H1 (cell line): ENCODE data around the gene CORIN. TPM values are rescaled to one million over a fixed set of nuclear protein-coding genes. Genes with fewer than 3 reads are reported as not detected.

Experiments used
- CTCF ChIA-PET: fragments of 300-600 bp; sonication (Branson Sonifier 250); formaldehyde crosslinking; loops from one replicate; lab custom pipeline; 2021; ENCODE audit not compliant: partially characterized antibody; lab: Charles Lee
- POLR2A ChIA-PET: fragments of 300-600 bp; sonication (Branson Sonifier 250); formaldehyde crosslinking; loops from one replicate; lab custom pipeline; 2021; ENCODE audit warnings: inconsistent platforms; ENCODE audit not compliant: partially characterized antibody; lab: Charles Lee
- DNase-seq, 2 experiments: peaks; one replicate each; pipeline versions ENCODE4 v3.0.0 to v3.0.0-alpha.2; 2010 to 2022; ENCODE audit warnings: low spot score in 2 of 2, low read depth in 1 of 2, mixed read lengths in 1 of 2
- FAIRE-seq: peaks from 2 replicates; lab custom pipeline; 2011; peaks lifted over from hg19 to GRCh38; lab: Jason Lieb, UNC
- H2AFZ ChIP-seq: 2 replicates; pipeline ENCODE4 v1.8.1; 2012; ENCODE audit warnings: low read length, inconsistent platforms
- H2AK5ac ChIP-seq: 2 replicates; pipeline ENCODE4 v1.6.1; 2013; ENCODE audit warnings: low read depth, low read length
- H2BK120ac ChIP-seq: replicated peaks from 2 replicates; pipeline ENCODE3; 2013; ENCODE audit warnings: low read depth, low read length, inconsistent platforms
- H2BK12ac ChIP-seq: 2 replicates; pipeline ENCODE4 v1.6.1; 2013; ENCODE audit warnings: low read depth, low read length
- H2BK15ac ChIP-seq: 2 replicates; pipeline ENCODE4 v1.6.1; 2013; ENCODE audit warnings: low read length
- H2BK20ac ChIP-seq: 2 replicates; pipeline ENCODE4 v1.6.1; 2013; ENCODE audit warnings: low read length
- H2BK5ac ChIP-seq: 2 replicates; pipeline ENCODE4 v1.6.1; 2013; ENCODE audit warnings: low read depth, low read length
- H3K14ac ChIP-seq: 2 replicates; pipeline ENCODE4 v1.6.1; 2013; ENCODE audit warnings: inconsistent platforms; ENCODE audit not compliant: insufficient read length
- H3K18ac ChIP-seq: 2 replicates; pipeline ENCODE4 v1.6.1; 2013; ENCODE audit warnings: low read length; ENCODE audit errors: extremely low read depth
- H3K23ac ChIP-seq: 2 replicates; pipeline ENCODE4 v1.6.1; 2013; ENCODE audit warnings: inconsistent platforms; ENCODE audit not compliant: insufficient read length
- H3K23me2 ChIP-seq: 2 replicates; pipeline ENCODE4 v1.6.1; 2013; ENCODE audit warnings: low read depth, low read length
- H3K27ac ChIP-seq: 2 replicates; pipeline ENCODE4 v1.6.1; 2011; ENCODE audit warnings: low read depth, low read length, inconsistent platforms
- H3K27me3 ChIP-seq, 4 experiments: replicated peaks in 1 of 4; 1 replicate in 1 of 4; 2 replicates in 3 of 4; pipeline versions ENCODE4 v1.6.1 to v1.8.1; 2011 to 2013; ENCODE audit warnings: low read length in 3 of 4, mild to moderate bottlenecking in 3 of 4, inconsistent platforms in 2 of 4, mixed read lengths in 2 of 4, moderate library complexity in 1 of 4; ENCODE audit not compliant: control insufficient read depth in 3 of 4, insufficient read depth in 3 of 4; ENCODE audit errors: extremely low read depth in 1 of 4
- H3K36me3 ChIP-seq, 4 experiments: 2 replicates each; pipeline versions ENCODE4 v1.6.1 to v1.8.1; 2011 to 2013; ENCODE audit warnings: mild to moderate bottlenecking in 4 of 4, low read length in 3 of 4, moderate library complexity in 2 of 4, control low read depth in 1 of 4, inconsistent platforms in 1 of 4; ENCODE audit not compliant: insufficient read depth in 4 of 4, control insufficient read depth in 2 of 4
- H3K4ac ChIP-seq: replicated peaks from 2 replicates; pipeline ENCODE3; 2013; ENCODE audit warnings: low read length, low read depth, mixed read lengths, inconsistent platforms; ENCODE audit not compliant: insufficient read length
- H3K4me1 ChIP-seq, 4 experiments: replicated peaks in 1 of 4; 1 replicate in 1 of 4; 2 replicates in 3 of 4; pipeline versions ENCODE4 v1.6.1 to v1.8.1; 2011 to 2013; ENCODE audit warnings: low read length in 3 of 4, inconsistent platforms in 2 of 4, mixed read lengths in 1 of 4; ENCODE audit not compliant: insufficient read depth in 4 of 4, control insufficient read depth in 3 of 4
- H3K4me2 ChIP-seq, 2 experiments: 2 replicates each; pipeline versions ENCODE4 v1.6.1 to v1.8.1; 2011 to 2013; ENCODE audit warnings: low read depth in 2 of 2, low read length in 2 of 2, control low read depth in 1 of 2, inconsistent platforms in 1 of 2, mild to moderate bottlenecking in 1 of 2; ENCODE audit not compliant: insufficient read depth in 1 of 2
- H3K4me3 ChIP-seq, 4 experiments: fragments of 200-600, 300-600 bp in 1 of 4; sonication (generic), shearing (Covaris generic), sonication (Bioruptor Twin) in 1 of 4; 2 replicates each; pipeline versions ENCODE4 v1.5.1 to v1.8.1; 2011 to 2016; ENCODE audit warnings: low read length in 4 of 4, low read depth in 3 of 4, control low read depth in 2 of 4, inconsistent platforms in 2 of 4, mild to moderate bottlenecking in 2 of 4, mixed read lengths in 1 of 4, moderate library complexity in 1 of 4; ENCODE audit not compliant: insufficient read depth in 2 of 4; ENCODE audit errors: extremely low read depth in 1 of 4
- H3K56ac ChIP-seq: replicated peaks from 2 replicates; pipeline ENCODE3; 2013; ENCODE audit warnings: low read depth, mild to moderate bottlenecking, mixed read lengths, low read length, inconsistent platforms; ENCODE audit not compliant: insufficient read length
- H3K79me1 ChIP-seq: 2 replicates; pipeline ENCODE4 v1.6.1; 2013; ENCODE audit warnings: low read depth, low read length, control low read depth
- H3K79me2 ChIP-seq, 2 experiments: 2 replicates each; pipeline versions ENCODE4 v1.6.1 to v1.8.1; 2012 to 2013; ENCODE audit warnings: low read length in 2 of 2, mild to moderate bottlenecking in 2 of 2, inconsistent platforms in 1 of 2; ENCODE audit not compliant: insufficient read depth in 2 of 2, control insufficient read depth in 1 of 2
- H3K9ac ChIP-seq, 4 experiments: replicated peaks in 1 of 4; 1 replicate in 1 of 4; 2 replicates in 3 of 4; pipeline versions ENCODE4 v1.6.1 to v1.8.1; 2011 to 2013; ENCODE audit warnings: low read depth in 3 of 4, low read length in 3 of 4, control low read depth in 2 of 4, mild to moderate bottlenecking in 2 of 4, moderate library complexity in 2 of 4, inconsistent platforms in 1 of 4; ENCODE audit errors: extremely low read depth in 1 of 4
- H3K9me3 ChIP-seq, 2 experiments: 2 replicates each; pipeline versions ENCODE4 v1.6.1 to v1.8.1; 2012 to 2013; ENCODE audit warnings: mild to moderate bottlenecking in 2 of 2, moderate library complexity in 2 of 2, control low read depth in 1 of 2, inconsistent platforms in 1 of 2, low read depth in 1 of 2, low read length in 1 of 2, mixed read lengths in 1 of 2; ENCODE audit not compliant: insufficient read depth in 2 of 2
- H4K20me1 ChIP-seq, 2 experiments: replicated peaks in 1 of 2; 2 replicates each; pipeline versions ENCODE3 to v1.8.1; 2011 to 2013; ENCODE audit warnings: inconsistent platforms in 2 of 2, low read length in 2 of 2, mild to moderate bottlenecking in 1 of 2; ENCODE audit not compliant: insufficient read depth in 2 of 2, control insufficient read depth in 1 of 2
- H4K5ac ChIP-seq: 2 replicates; pipeline ENCODE4 v1.6.1; 2013; ENCODE audit warnings: low read length, low read depth, mixed read lengths, inconsistent platforms; ENCODE audit not compliant: insufficient read length
- H4K8ac ChIP-seq: 2 replicates; pipeline ENCODE4 v1.8.0; 2013; ENCODE audit warnings: mild to moderate bottlenecking, moderate library complexity, low read length, inconsistent platforms; ENCODE audit not compliant: insufficient read depth; ENCODE audit errors: extremely low read depth
- H4K91ac ChIP-seq: replicated peaks from 2 replicates; pipeline ENCODE3; 2013; ENCODE audit warnings: low read length, mixed read lengths, inconsistent platforms; ENCODE audit not compliant: insufficient read length
- BCL11A ChIP-seq, 2 experiments: IDR thresholded peaks; one replicate each; pipeline ENCODE4 v1.6.1; 2011; ENCODE audit warnings: low read depth in 2 of 2, low read length in 2 of 2, mild to moderate bottlenecking in 2 of 2
- EGR1 ChIP-seq: IDR thresholded peaks from 2 replicates; pipeline ENCODE4 v1.6.1; 2011; ENCODE audit warnings: low read depth, low read length, borderline replicate concordance
- HDAC6 ChIP-seq: IDR thresholded peaks from one replicate; pipeline ENCODE4 v1.7.1; 2012; ENCODE audit warnings: low read depth, mild to moderate bottlenecking, inconsistent platforms, low read length, moderate library complexity
- KDM1A ChIP-seq: fragments of 200-600, 300-600 bp; sonication (generic); IDR thresholded peaks from 2 replicates; pipeline ENCODE4 v1.7.1; 2016; ENCODE audit warnings: mild to moderate bottlenecking, low read length, borderline replicate concordance
- KDM4A ChIP-seq: IDR thresholded peaks from one replicate; pipeline ENCODE4 v1.7.1; 2012; ENCODE audit warnings: low read depth, mild to moderate bottlenecking, moderate library complexity, low read length, inconsistent platforms; ENCODE audit not compliant: severe bottlenecking
- MAFK ChIP-seq: IDR thresholded peaks from 2 replicates; pipeline ENCODE4 v1.6.1; 2012; ENCODE audit warnings: low read depth, mild to moderate bottlenecking, improper control_type of control experiment, low read length
- POLR2AphosphoS5 ChIP-seq: IDR thresholded peaks from 2 replicates; pipeline ENCODE4 v1.6.1; 2011; ENCODE audit warnings: low read depth, low read length
- POU5F1 ChIP-seq: IDR thresholded peaks from 2 replicates; pipeline ENCODE4 v1.6.1; 2011; ENCODE audit warnings: low read depth, mild to moderate bottlenecking, low read length, moderate library complexity
- RNF2 ChIP-seq: fragments of 200-900, 300-1000 bp; sonication (generic); IDR thresholded peaks from 2 replicates; pipeline ENCODE4 v1.7.1; 2016; ENCODE audit warnings: borderline replicate concordance, low read depth, mild to moderate bottlenecking, antibody characterized with exemption, low read length; ENCODE audit not compliant: poor library complexity, severe bottlenecking; ENCODE audit errors: missing control alignments
- SIRT6 ChIP-seq: IDR thresholded peaks from one replicate; pipeline ENCODE4 v1.7.1; 2012; ENCODE audit warnings: low read length, inconsistent platforms
- SP2 ChIP-seq: IDR thresholded peaks from 2 replicates; pipeline ENCODE4 v1.6.1; 2012; ENCODE audit warnings: mild to moderate bottlenecking, low read length, inconsistent platforms
- TAF1 ChIP-seq: IDR thresholded peaks from 2 replicates; pipeline ENCODE4 v1.6.1; 2011; ENCODE audit warnings: mild to moderate bottlenecking, low read depth, low read length
- TAF7 ChIP-seq: optimal IDR thresholded peaks from 2 replicates; pipeline ENCODE3; 2011; ENCODE audit warnings: low read depth, mild to moderate bottlenecking, inconsistent platforms, low read length, moderate library complexity, borderline replicate concordance
- WGBS, 2 experiments: shearing (Covaris generic) in 1 of 2; methylation state at CpG; one replicate each; pipeline versions ENCODE4 v1.1.6 to v1.1.7; 2013 to 2015; ENCODE audit warnings: low lambda C conversion rate in 2 of 2, mixed read lengths in 2 of 2, inconsistent platforms in 1 of 2, low coverage in 1 of 2, missing lambda C conversion rate in 1 of 2; ENCODE audit not compliant: insufficient replicate concordance in 2 of 2, insufficient coverage in 1 of 2, insufficient read length in 1 of 2; ENCODE audit errors: extremely low coverage in 1 of 2, missing lambda C conversion rate in 1 of 2; 5-methylcytosine and 5-hydroxymethylcytosine counted together
- polyA plus RNA-seq, 7 experiments: library from polyadenylated mRNA; depleted of rRNA in 3 of 7; stranded (reverse) in 5 of 7; unstranded in 2 of 7; fragments of >200 nt in 5 of 7; fragments of 200-250 nt in 2 of 7; gene quantifications; 1 replicate in 5 of 7; 2 replicates in 1 of 7; 4 replicates in 1 of 7; pipeline versions ENCODE4 v1.2.1 to v1.2.3, GENCODE V29; 2011 to 2013; ENCODE audit warnings: missing spikeins in 2 of 7, mixed read lengths in 2 of 7
- total RNA-seq: library from RNA; stranded (reverse); fragmentation: NEBNext Ultra II Directional; extraction: Animal tissue kit (Norgen Biotek cat#: 25700); gene quantifications from 2 replicates; pipeline ENCODE4 v1.2.1, GENCODE V29; 2021
- TF ChIP-seq, protein P1 (sequence below): IDR thresholded peaks from 2 replicates; pipeline ENCODE4 v1.6.1; 2012; ENCODE audit warnings: inconsistent platforms

CORIN gene
- total and polyA plus RNA-seq, 2 of the 8 experiments (the other 6 are each of a cell fraction or from before 2014, with no cell fraction given): 0.09 to 0.32 TPM

DNA sequence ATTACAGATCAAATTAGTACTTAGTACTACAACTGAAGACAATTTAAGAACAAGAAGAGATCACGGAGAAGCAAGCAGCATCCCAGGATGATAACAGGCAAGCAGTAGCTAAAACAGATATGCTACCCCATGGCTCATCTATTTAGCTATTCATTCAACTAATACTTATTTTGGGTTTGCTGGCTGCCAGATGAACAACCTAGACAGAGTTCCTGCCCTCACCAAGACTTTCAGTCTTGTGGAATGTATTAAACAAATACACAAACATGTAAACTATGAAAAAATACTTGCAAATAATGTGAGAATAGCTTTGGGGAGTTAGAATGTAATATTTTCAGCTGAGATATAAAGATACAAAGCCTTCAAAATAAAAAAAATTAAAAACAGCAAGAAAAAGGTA is 2.4 kb upstream of the CORIN start:
- Histone ChIP-seq H3K4ac (no peak overlapping the region), H3K79me2 (no peaks in the 10 kb centered on the region), H3K18ac (no peak overlapping the region), H3K56ac (no peak overlapping the region), H3K27ac (no peak overlapping the region), H3K79me1 (no peaks in the 10 kb centered on the region), H2BK120ac (no peak overlapping the region), H3K9ac (no peak overlapping the region), H3K4me1 (peaks cover 0 to 7% (median 0%) of the 10 kb centered on the region in 4 experiments; a peak in 4 of 7 replicates), H3K23me2 (peaks cover 15% of the 10 kb centered on the region), H2AFZ (no peak overlapping the region), H3K14ac (no peak overlapping the region), H4K8ac (no peak overlapping the region), H4K91ac (no peak overlapping the region), H3K23ac (no peak overlapping the region), H2BK5ac (no peak overlapping the region), H3K4me3 (no peak overlapping the region), H3K9me3 (no peaks in the 10 kb centered on the region), H2BK15ac (no peak overlapping the region), H2BK20ac (no peak overlapping the region), H3K36me3 (peaks cover 0 to 4% (median under 1%) of the 10 kb centered on the region in 4 experiments; a peak in 3 of 8 replicates), H2AK5ac (no peak overlapping the region), H2BK12ac (no peak overlapping the region), H4K20me1 (peaks cover 2 to 11% of the 10 kb centered on the region in 2 experiments), H4K5ac (no peak overlapping the region), H3K27me3 (peaks cover 0 to 14% (median 6%) of the 10 kb centered on the region in 4 experiments; a peak in 3 of 7 replicates), H3K4me2 (no peak overlapping the region)
- FAIRE-seq (no peak), DNase-seq (no peak)
- POLR2A ChIA-PET: no interaction called here
- 94% methylated on average over 1 of the region's 1 CpG; no CpG with 5 or more reads in 1 of the 2 experiments for WGBS, 2 experiments
- CTCF ChIA-PET: interaction anchor here (0.9 to 8.6 kb wide), 12 partner anchors 10 to 174 kb away, joined by 3 to 282 read pairs (median 6); no protein-coding TSS in a partner anchor
- TF ChIP-seq RNF2 (no peak), KDM4A (no peak), TAF7 (no peak), KDM1A (no peak), BCL11A (IDR thresholded peaks at IDR 0.05; ENCODE audit: low read depth in 2 of 2, low read length in 2 of 2) (no peak), EGR1 (no peak), TAF1 (no peak), SIRT6 (no peak), POU5F1 (no peak), HDAC6 (no peak), POLR2AphosphoS5 (no peak), SP2 (no peak), MAFK (no peak)
- TF ChIP-seq, protein P1, sequence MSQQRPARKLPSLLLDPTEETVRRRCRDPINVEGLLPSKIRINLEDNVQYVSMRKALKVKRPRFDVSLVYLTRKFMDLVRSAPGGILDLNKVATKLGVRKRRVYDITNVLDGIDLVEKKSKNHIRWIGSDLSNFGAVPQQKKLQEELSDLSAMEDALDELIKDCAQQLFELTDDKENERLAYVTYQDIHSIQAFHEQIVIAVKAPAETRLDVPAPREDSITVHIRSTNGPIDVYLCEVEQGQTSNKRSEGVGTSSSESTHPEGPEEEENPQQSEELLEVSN: no peak
